Endothelial cell of umbilical vein (primary cell): ENCODE results near the gene SLC35B2. TPM values are rescaled to one million over a fixed set of nuclear protein-coding genes. Genes with fewer than 3 reads are reported as not detected.

Experiments used
- BruUV-seq: library from RNA; stranded (reverse); fragments of 400-500 nt; replicated peaks from 2 replicates; lab custom pipeline; 2021; lab: Mats Ljungman, UMichigan
- CTCF ChIA-PET: fragments of 300-600, 350-600 bp; sonication (Branson Sonifier 250); formaldehyde crosslinking; loops from one replicate; lab custom pipeline; 2021; ENCODE audit warnings: antibody characterized with exemption, inconsistent platforms; lab: Charles Lee
- POLR2A ChIA-PET: fragments of 300-600, 350-600 bp; sonication (Branson Sonifier 250); formaldehyde crosslinking; loops from one replicate; lab custom pipeline; 2021; ENCODE audit warnings: antibody characterized with exemption, inconsistent platforms; lab: Charles Lee
- DNase-seq: peaks from one replicate; pipeline ENCODE4 v3.0.0-alpha.2; 2011; ENCODE audit warnings: low read depth, low spot score
- FAIRE-seq: peaks from 2 replicates; lab custom pipeline; 2011; peaks lifted over from hg19 to GRCh38; lab: Jason Lieb, UNC
- H2AFZ ChIP-seq: 2 replicates; pipeline ENCODE4 v1.6.0; 2012; ENCODE audit warnings: low read depth, low read length, control low read depth, inconsistent platforms
- H3K27ac ChIP-seq: 2 replicates; pipeline ENCODE4 v1.5.1; 2011; ENCODE audit warnings: low read depth, mild to moderate bottlenecking, control low read depth, low read length, moderate library complexity; ENCODE audit not compliant: insufficient read depth
- H3K27me3 ChIP-seq, 2 experiments: 2 replicates each; pipeline versions ENCODE4 v1.6.0 to v1.6.1; 2011; ENCODE audit warnings: low read length in 2 of 2, mixed read lengths in 1 of 2; ENCODE audit not compliant: control insufficient read depth in 2 of 2, insufficient read depth in 2 of 2
- H3K36me3 ChIP-seq, 2 experiments: 2 replicates in 1 of 2; 3 replicates in 1 of 2; pipeline ENCODE4 v1.5.1; 2011; ENCODE audit warnings: low read length in 2 of 2, mild to moderate bottlenecking in 1 of 2, moderate library complexity in 1 of 2; ENCODE audit not compliant: control insufficient read depth in 2 of 2, insufficient read depth in 2 of 2; ENCODE audit errors: extremely low read depth in 1 of 2
- H3K4me1 ChIP-seq: 3 replicates; pipeline ENCODE4 v1.5.1; 2011; ENCODE audit warnings: mild to moderate bottlenecking, low read length; ENCODE audit not compliant: control insufficient read depth, insufficient read depth; ENCODE audit errors: extremely low read depth
- H3K4me2 ChIP-seq: 2 replicates; pipeline ENCODE4 v1.6.1; 2011; ENCODE audit warnings: low read length, control low read depth, mixed read lengths; ENCODE audit not compliant: insufficient read depth
- H3K4me3 ChIP-seq, 3 experiments: fragments of 200-600 bp in 1 of 3; sonication (generic), shearing (Covaris generic) in 1 of 3; replicated peaks in 1 of 3; 2 replicates each; pipeline ENCODE4 v1.5.1; 2011 to 2016; ENCODE audit warnings: control low read depth in 3 of 3, low read length in 3 of 3, mild to moderate bottlenecking in 2 of 3, inconsistent platforms in 1 of 3, low read depth in 1 of 3, moderate library complexity in 1 of 3; ENCODE audit not compliant: insufficient read depth in 1 of 3
- H3K79me2 ChIP-seq: 2 replicates; pipeline ENCODE4 v1.6.0; 2012; ENCODE audit warnings: low read length, inconsistent platforms; ENCODE audit not compliant: control insufficient read depth, insufficient read depth
- H3K9ac ChIP-seq: replicated peaks from 2 replicates; pipeline ENCODE3; 2011; ENCODE audit warnings: low read length, control low read depth; ENCODE audit not compliant: insufficient read depth; ENCODE audit errors: extremely low read depth
- H3K9me1 ChIP-seq: replicated peaks from 3 replicates; pipeline ENCODE4 v1.6.0; 2011; ENCODE audit warnings: mild to moderate bottlenecking, low read length; ENCODE audit not compliant: control insufficient read depth, insufficient read depth; ENCODE audit errors: extremely low read depth
- H3K9me3 ChIP-seq: replicated peaks from 2 replicates; pipeline ENCODE4 v1.5.1; 2012; ENCODE audit warnings: low read length, inconsistent platforms; ENCODE audit not compliant: control insufficient read depth, insufficient read depth
- H4K20me1 ChIP-seq: replicated peaks from 2 replicates; pipeline ENCODE3; 2011; ENCODE audit warnings: mild to moderate bottlenecking, low read length; ENCODE audit not compliant: control insufficient read depth, insufficient read depth; ENCODE audit errors: extremely low read depth
- CTCF ChIP-seq, 2 donors: IDR thresholded peaks; 1 replicate in 1 of 2; 2 replicates in 1 of 2; pipeline ENCODE4 v1.5.1; 2011; ENCODE audit warnings: low read length in 2 of 2, mild to moderate bottlenecking in 2 of 2, moderate library complexity in 2 of 2, control low read depth in 1 of 2, inconsistent platforms in 1 of 2, low read depth in 1 of 2; ENCODE audit not compliant: insufficient read depth in 1 of 2; ENCODE audit errors: extremely low read depth in 1 of 2
- EZH2 ChIP-seq: IDR thresholded peaks from 2 replicates; pipeline ENCODE4 v1.6.1; 2012; ENCODE audit warnings: borderline replicate concordance, low read depth, mild to moderate bottlenecking, moderate library complexity, low read length, inconsistent platforms; ENCODE audit not compliant: severe bottlenecking
- FOS ChIP-seq: IDR thresholded peaks from 2 replicates; pipeline ENCODE4 v1.6.1; 2011; ENCODE audit warnings: mild to moderate bottlenecking, low read length, moderate library complexity, borderline replicate concordance; ENCODE audit not compliant: insufficient read depth
- GATA2 ChIP-seq: IDR thresholded peaks from 2 replicates; pipeline ENCODE4 v1.7.0; 2011; ENCODE audit warnings: low read depth, mild to moderate bottlenecking, moderate library complexity, mixed read lengths, low read length; ENCODE audit not compliant: insufficient read length, insufficient read depth
- JUN ChIP-seq: IDR thresholded peaks from 2 replicates; pipeline ENCODE4 v1.6.1; 2011; ENCODE audit warnings: borderline replicate concordance, low read depth; ENCODE audit not compliant: insufficient read length, insufficient read depth
- MAX ChIP-seq: IDR thresholded peaks from 2 replicates; pipeline ENCODE4 v1.6.1; 2011; ENCODE audit not compliant: insufficient read depth, insufficient read length
- MYC ChIP-seq: IDR thresholded peaks from one replicate; pipeline ENCODE4 v1.6.1; 2011; ENCODE audit warnings: mild to moderate bottlenecking, low read depth, low read length
- POLR2A ChIP-seq: IDR thresholded peaks from 2 replicates; pipeline ENCODE4 v1.6.1; 2012; ENCODE audit warnings: low read depth, mild to moderate bottlenecking, control low read depth, low read length
- POLR2AphosphoS5 ChIP-seq: IDR thresholded peaks from 2 replicates; pipeline ENCODE4 v1.6.1; 2012; ENCODE audit warnings: low read depth, mild to moderate bottlenecking, control low read depth, low read length, moderate library complexity; ENCODE audit not compliant: insufficient read depth
- dilution Hi-C: fragments of 300-500 bp; cut with MboI; formaldehyde crosslinking; loops from one replicate; pipeline ENCODE4 v1.15.0; 2019; ENCODE audit warnings: low sequenced_read_pairs; ENCODE audit not compliant: extremely low pct_ligation_motif_present
- intact Hi-C: fragments of 100-400 bp; cut with micrococcal nuclease; formaldehyde crosslinking; loops from one replicate; pipeline ENCODE4 v1.10.0; 2022
- polyA plus RNA-seq, 4 experiments: library from polyadenylated mRNA; depleted of rRNA in 3 of 4; stranded (reverse) in 3 of 4; unstranded in 1 of 4; fragments of >200 nt; gene quantifications; 2 replicates each; pipeline versions ENCODE4 v1.2.1 to v1.2.3, GENCODE V29; 2011 to 2012; ENCODE audit warnings: missing spikeins in 1 of 4
- total RNA-seq: library from RNA; stranded (reverse); gene quantifications from 2 replicates; pipeline ENCODE4 v1.2.3, GENCODE V29; 2021

Gene SLC35B2
- total and polyA plus RNA-seq, 2 donors (not counting 3 experiments of a cell fraction or from before 2014, with no cell fraction given) = 53.4 to 112 TPM

GRCh38 chr6:44301782-44302564, 44.6 kb upstream of the SLC35B2 start:
- no peaks in the 10 kb centered on the region for H3K9me3 ChIP-seq
- no peak overlapping the region for H3K27ac ChIP-seq
- no peak overlapping the region for H3K4me3 ChIP-seq
- no peak overlapping the region for H3K9ac ChIP-seq
- BruUV-seq = no TSS peak
- intact Hi-C loops = no loop called here
- H3K9me1 ChIP-seq = no peaks in the 10 kb centered on the region
- no peak overlapping the region for H2AFZ ChIP-seq
- FAIRE-seq (no peak), DNase-seq (no peak)
- no peak for TF ChIP-seq POLR2AphosphoS5
- no peak for TF ChIP-seq FOS
- TF ChIP-seq POLR2A = no peak
- no peak for TF ChIP-seq MAX
- TF ChIP-seq CTCF (IDR thresholded peaks at IDR 0.05; ENCODE audit: extremely low read depth in 1 of 2, insufficient read depth in 1 of 2, low read depth in 1 of 2, low read length in 2 of 2) = no peak
- TF ChIP-seq GATA2 = no peak
- no peak for TF ChIP-seq MYC
- TF ChIP-seq JUN = no peak
- no peak for TF ChIP-seq EZH2
- dilution Hi-C loops = no loop called here
- ChIA-PET CTCF (interaction anchor here (1.6 to 3.5 kb wide), 3 partner anchors 8 to 11 kb away, joined by 5 to 36 read pairs (median 35); partner anchors contain the start of gene AARS2), POLR2A (no interaction called here)
- H3K36me3 ChIP-seq = peaks cover 13 to 45% of the 10 kb centered on the region in 2 experiments
- peaks cover 5% of the 10 kb centered on the region for H3K4me1 ChIP-seq
- no peaks in the 10 kb centered on the region for H3K79me2 ChIP-seq
- H3K4me2 ChIP-seq = no peak overlapping the region
- H4K20me1 ChIP-seq = no peaks in the 10 kb centered on the region
- peaks cover 11 to 16% of the 10 kb centered on the region in 2 experiments for H3K27me3 ChIP-seq
